Activated naive CD8-positive, alpha-beta T cell treated with anti-CD3 and anti-CD28 coated beads for 36 hours (primary cell): ENCODE data around the gene SAMD14. TPM values are rescaled to one million over a fixed set of nuclear protein-coding genes. Genes with fewer than 3 reads are reported as not detected.

Experiments
- DNase-seq: peaks from one replicate; pipeline ENCODE4 v3.0.0; 2021
- H3K27ac Mint-ChIP-seq: one replicate; pipeline ENCODE4 v1.8.0; 2022; ENCODE audit warnings: mild to moderate bottlenecking, moderate library complexity, mixed read lengths
- H3K27me3 Mint-ChIP-seq: one replicate; pipeline ENCODE4 v1.8.0; 2022; ENCODE audit warnings: mild to moderate bottlenecking, mixed read lengths
- H3K36me3 Mint-ChIP-seq: one replicate; pipeline ENCODE4 v1.8.0; 2021; ENCODE audit warnings: mild to moderate bottlenecking, mixed read lengths
- H3K4me1 Mint-ChIP-seq: one replicate; pipeline ENCODE4 v1.8.0; 2021; ENCODE audit warnings: mixed read lengths
- H3K4me3 Mint-ChIP-seq: one replicate; pipeline ENCODE4 v1.8.0; 2022; ENCODE audit warnings: mild to moderate bottlenecking, moderate library complexity, mixed read lengths
- H3K9me3 Mint-ChIP-seq: one replicate; pipeline ENCODE4 v1.8.0; 2022; ENCODE audit warnings: mixed read lengths
- total RNA-seq, 2 experiments: library from RNA; stranded (reverse); gene quantifications; one replicate each; pipeline ENCODE4 v1.2.3, GENCODE V29; 2021

The SAMD14 gene
- total RNA-seq, 2 experiments from 2014 or later = 0.47 to 0.66 TPM

- no peak overlapping the region for H3K4me3 Mint-ChIP-seq
- H3K36me3 Mint-ChIP-seq = peaks cover 23% of the 10 kb centered on the region
- peaks cover 11% of the 10 kb centered on the region for H3K27me3 Mint-ChIP-seq
- no peak for DNase-seq
- no peak overlapping the region for H3K27ac Mint-ChIP-seq
- H3K4me1 Mint-ChIP-seq = peaks cover 18% of the 10 kb centered on the region
- H3K9me3 Mint-ChIP-seq = no peaks in the 10 kb centered on the region
Observed at GRCh38 chr17:50134206-50135110, 4.5 kb upstream of the SAMD14 start.

DNA sequence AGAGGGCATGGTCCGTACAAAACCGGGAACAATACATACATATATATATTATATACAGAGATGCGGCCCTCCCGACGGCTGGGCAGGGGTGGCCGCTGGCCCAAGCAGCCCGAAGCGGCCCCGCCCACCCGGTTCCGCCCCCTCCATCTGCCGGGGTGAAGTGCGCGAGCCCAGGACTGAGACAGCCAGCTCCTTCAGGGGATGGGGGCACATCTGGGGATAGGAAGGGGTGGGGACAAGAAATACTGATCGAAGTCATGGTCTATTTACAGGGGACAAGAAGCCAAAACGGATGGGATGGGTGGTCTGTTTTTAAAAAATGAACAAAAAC is 3.8 kb upstream of the SAMD14 start:
- peaks cover 21% of the 10 kb centered on the region for H3K36me3 Mint-ChIP-seq
- H3K27ac Mint-ChIP-seq = no peak overlapping the region
- H3K4me1 Mint-ChIP-seq = peaks cover 21% of the 10 kb centered on the region
- H3K4me3 Mint-ChIP-seq = no peak overlapping the region
- H3K9me3 Mint-ChIP-seq = no peaks in the 10 kb centered on the region
- peaks cover 16% of the 10 kb centered on the region for H3K27me3 Mint-ChIP-seq
- DNase-seq = no peak

GRCh38 chr17:50133028-50133768 is 3.2 kb upstream of the SAMD14 start:
- peaks cover 16% of the 10 kb centered on the region for H3K36me3 Mint-ChIP-seq
- DNase-seq = no peak
- peaks cover 21% of the 10 kb centered on the region for H3K27me3 Mint-ChIP-seq
- H3K4me3 Mint-ChIP-seq = no peak overlapping the region
- peaks cover 23% of the 10 kb centered on the region for H3K4me1 Mint-ChIP-seq
- H3K9me3 Mint-ChIP-seq = no peaks in the 10 kb centered on the region
- H3K27ac Mint-ChIP-seq = no peak overlapping the region

DNA sequence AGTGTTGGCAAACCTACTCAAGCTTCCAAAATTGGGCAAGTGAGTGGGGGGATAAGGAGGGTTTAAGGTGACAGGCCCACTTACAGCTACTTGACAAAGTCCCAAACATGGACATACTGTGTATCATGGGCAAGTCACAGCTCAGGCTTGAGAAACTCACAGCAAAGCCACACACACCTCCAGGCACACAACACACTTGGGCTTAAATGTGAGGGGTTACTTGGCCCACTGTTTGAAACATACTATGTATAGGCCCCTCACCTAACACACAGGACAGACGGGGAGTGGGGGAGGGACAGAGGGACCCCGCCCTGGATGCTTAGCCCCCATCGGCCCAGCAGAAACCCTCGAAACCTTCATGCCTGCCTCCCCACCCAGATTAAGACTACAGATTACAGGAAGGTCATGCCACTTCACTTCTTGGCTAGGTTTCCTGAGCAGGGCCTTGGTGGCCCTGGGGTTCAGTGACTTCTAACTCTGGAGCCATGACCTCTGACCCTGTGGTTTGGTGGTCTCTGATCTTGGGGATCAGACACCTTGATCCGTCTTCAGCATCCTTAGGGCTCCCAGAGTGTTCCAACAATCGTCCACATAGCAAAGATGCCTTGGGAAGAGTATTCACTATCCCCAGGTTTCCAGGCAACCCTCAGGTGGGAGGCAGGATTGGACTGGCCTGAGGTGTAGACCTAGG is 2.3 kb upstream of the SAMD14 start:
- H3K4me3 Mint-ChIP-seq = no peak overlapping the region
- peaks cover 7% of the 10 kb centered on the region for H3K36me3 Mint-ChIP-seq
- H3K4me1 Mint-ChIP-seq = peaks cover 26% of the 10 kb centered on the region
- peak overlapping the region; percentile 4 for H3K27ac Mint-ChIP-seq
- DNase-seq = no peak
- H3K9me3 Mint-ChIP-seq = no peaks in the 10 kb centered on the region
- peaks cover 29% of the 10 kb centered on the region for H3K27me3 Mint-ChIP-seq

DNA sequence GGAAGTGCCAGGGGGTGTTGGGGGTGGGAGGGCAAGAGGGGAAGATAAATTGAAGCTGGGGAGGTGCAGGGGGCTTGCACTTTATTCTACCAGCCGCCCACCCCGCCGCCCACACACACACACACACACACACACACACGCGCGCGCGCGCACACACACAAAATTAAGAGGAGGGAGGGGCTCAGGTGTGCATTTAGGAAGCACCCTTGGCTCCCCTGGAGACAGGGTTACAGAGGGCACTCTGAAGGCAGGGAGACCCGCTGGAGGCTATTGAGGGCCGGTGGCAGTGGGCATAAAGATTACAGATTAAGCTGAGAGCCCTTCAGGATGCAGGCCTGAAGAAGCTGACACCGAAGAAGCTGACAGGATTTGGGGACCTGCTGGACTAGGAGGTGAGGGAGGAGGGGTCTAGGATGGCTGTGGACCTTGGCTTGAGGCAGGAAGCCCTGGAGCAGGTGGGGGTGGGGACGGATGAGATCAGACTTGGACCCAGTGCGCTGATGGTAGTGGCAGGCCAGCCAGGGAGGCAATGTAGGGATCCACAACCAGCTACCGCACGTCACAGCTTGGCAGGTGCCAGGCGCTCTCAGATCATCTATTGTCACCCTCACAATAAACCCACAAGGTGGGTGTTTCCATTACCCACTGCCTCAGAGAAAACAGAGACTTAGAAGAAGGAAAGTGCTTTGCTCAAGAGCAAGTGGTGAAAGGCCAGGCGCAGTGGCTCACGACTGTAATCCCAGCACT is 772 bp upstream of the SAMD14 start:
- H3K9me3 Mint-ChIP-seq = no peaks in the 10 kb centered on the region
- peak overlapping the region; percentile 9 for H3K27ac Mint-ChIP-seq
- H3K36me3 Mint-ChIP-seq = peaks cover 6% of the 10 kb centered on the region
- H3K4me3 Mint-ChIP-seq = peak overlapping the region; percentile 71
- peaks cover 22% of the 10 kb centered on the region for H3K4me1 Mint-ChIP-seq
- peaks cover 29% of the 10 kb centered on the region for H3K27me3 Mint-ChIP-seq
- DNase-seq = peak; percentile 38

- peaks cover 29% of the 10 kb centered on the region for H3K27me3 Mint-ChIP-seq
- no peak overlapping the region for H3K27ac Mint-ChIP-seq
- H3K4me1 Mint-ChIP-seq = peaks cover 22% of the 10 kb centered on the region
- H3K36me3 Mint-ChIP-seq = peaks cover 4% of the 10 kb centered on the region
- H3K4me3 Mint-ChIP-seq = peak overlapping the region; percentile 64
- no peaks in the 10 kb centered on the region for H3K9me3 Mint-ChIP-seq
- no peak for DNase-seq
Observed at GRCh38 chr17:50129353-50129727, 620 bp downstream of the SAMD14 start.

DNA sequence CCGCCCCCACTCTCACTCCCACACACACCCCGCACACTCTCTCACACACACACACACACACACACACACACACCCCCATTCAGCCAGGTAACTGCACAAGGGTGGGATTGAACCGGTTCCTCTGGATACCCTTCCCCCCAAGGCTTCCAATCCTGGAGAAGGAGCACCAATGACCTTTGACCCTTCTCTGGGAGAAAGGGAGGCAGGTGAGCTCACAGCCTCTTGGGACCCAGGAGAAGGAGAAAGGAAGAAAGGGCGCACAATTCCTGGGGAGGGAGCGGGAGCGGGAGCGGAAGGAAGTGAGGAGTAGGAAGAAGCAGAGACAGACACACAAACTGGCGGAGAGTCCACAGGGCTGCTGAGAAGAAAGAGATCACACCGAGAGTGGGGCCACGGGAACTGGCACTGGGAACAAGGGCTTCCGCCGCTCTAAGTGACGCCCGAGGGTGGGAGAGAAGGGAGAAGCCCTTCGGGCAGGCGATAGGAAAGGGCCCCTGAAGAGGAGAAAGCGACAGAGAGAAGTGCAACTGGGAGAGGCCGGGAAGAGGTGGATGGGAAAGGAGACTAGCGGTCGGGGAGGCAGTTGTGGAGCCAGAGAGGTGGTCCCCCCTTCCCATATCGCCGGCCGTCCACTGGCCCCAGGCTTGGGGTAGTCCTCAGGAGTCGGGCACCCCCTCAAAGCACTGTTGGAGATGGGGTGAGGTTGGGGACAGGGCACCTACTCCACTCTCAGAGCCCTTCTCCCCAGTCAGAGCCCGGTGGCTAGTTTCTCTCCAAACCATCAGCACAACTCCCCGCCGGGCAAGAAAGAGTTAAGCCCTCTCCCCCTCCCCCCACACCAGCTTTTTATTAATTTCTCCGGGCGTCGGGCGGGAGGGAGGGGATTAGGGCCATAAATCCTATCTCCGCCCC is 1.3 kb downstream of the SAMD14 start:
- no peak for DNase-seq
- no peaks in the 10 kb centered on the region for H3K9me3 Mint-ChIP-seq
- peak overlapping the region; percentile 53 for H3K27ac Mint-ChIP-seq
- H3K36me3 Mint-ChIP-seq = peaks cover 4% of the 10 kb centered on the region
- H3K4me1 Mint-ChIP-seq = peaks cover 22% of the 10 kb centered on the region
- H3K27me3 Mint-ChIP-seq = peaks cover 29% of the 10 kb centered on the region
- peak overlapping the region; percentile 66 for H3K4me3 Mint-ChIP-seq

DNA sequence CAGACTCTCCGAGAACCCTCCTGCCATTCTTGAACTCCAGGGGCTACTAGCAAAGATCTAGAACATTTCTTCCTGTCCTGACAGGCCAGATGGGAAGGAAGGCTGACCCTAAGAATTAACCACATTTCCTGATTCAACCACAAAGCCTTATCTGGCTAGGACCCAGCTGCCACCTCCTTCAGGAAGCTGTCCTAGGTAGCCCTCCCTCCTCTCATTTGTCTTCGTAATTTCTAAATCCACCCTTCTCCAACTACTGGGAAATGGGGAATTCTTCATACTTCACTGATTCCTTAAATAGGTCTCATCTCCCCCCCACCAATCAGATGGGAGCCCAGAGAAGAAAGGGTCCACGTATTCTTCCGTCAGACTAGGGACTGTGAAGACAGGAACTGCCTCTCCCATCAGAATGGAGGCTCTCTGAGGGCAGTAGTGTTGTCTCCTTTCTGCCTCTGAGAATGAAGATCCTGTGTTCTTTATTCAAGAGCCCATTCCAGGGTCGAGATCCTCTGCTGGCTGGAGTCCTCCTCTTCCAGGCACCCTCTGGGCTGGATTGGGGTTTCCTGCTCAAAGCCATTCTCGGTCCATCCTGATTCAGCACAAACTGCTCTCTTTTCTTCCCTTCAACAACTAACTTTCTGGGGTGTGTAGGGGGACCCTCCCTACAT is 2.1 kb downstream of the SAMD14 start:
- H3K36me3 Mint-ChIP-seq = peaks cover 4% of the 10 kb centered on the region
- no peak overlapping the region for H3K27ac Mint-ChIP-seq
- no peak for DNase-seq
- H3K9me3 Mint-ChIP-seq = no peaks in the 10 kb centered on the region
- H3K4me1 Mint-ChIP-seq = peaks cover 22% of the 10 kb centered on the region
- H3K4me3 Mint-ChIP-seq = no peak overlapping the region
- H3K27me3 Mint-ChIP-seq = peaks cover 29% of the 10 kb centered on the region

- Mint-ChIP-seq H3K9me3 (no peaks in the 10 kb centered on the region), H3K27ac (no peak overlapping the region), H3K4me1 (peaks cover 9% of the 10 kb centered on the region), H3K27me3 (peaks cover 28% of the 10 kb centered on the region), H3K36me3 (no peaks in the 10 kb centered on the region), H3K4me3 (no peak overlapping the region)
- DNase-seq = no peak
Observed at GRCh38 chr17:50125420-50125997, 4.5 kb downstream of the SAMD14 start.

DNA sequence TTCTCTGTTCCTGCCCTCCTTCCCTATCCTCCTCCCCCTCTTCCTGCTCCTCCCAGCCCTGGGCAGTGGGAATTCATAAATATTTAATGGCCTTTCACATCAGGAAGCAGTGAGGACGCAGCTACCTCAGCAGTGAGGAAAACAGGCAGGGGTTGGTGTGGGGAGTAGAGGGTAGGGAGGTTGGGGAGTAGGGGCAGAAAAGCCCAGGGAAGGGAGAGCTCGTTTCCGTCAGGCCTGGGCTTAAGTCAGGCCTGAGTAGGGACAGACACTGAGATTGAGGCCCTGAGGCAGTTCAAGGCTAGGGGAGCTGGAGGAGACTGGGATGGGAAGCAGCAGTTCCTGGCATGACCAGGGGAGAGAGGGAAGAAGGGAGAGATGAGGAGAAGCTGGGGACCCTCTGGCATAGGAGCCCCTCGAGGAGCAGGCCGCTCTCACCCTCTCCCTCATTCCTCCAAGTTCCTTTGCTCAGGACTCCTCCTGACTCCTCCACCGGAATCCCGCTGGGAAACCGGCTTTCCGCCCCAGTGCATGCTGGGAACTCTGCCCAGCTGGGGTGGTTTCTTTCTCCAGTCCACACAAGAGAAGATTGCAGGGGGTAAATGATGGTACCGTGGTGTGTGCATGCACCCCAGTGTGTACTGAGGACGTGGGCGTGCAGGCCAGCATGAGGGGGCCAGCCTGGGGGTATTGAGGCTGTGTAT is 6.2 kb downstream of the SAMD14 start:
- H3K27ac Mint-ChIP-seq = no peak overlapping the region
- no peak overlapping the region for H3K4me3 Mint-ChIP-seq
- peaks cover 5% of the 10 kb centered on the region for H3K4me1 Mint-ChIP-seq
- H3K9me3 Mint-ChIP-seq = no peaks in the 10 kb centered on the region
- H3K27me3 Mint-ChIP-seq = peaks cover 36% of the 10 kb centered on the region
- no peak for DNase-seq
- no peaks in the 10 kb centered on the region for H3K36me3 Mint-ChIP-seq

- Mint-ChIP-seq H3K9me3 (no peaks in the 10 kb centered on the region), H3K27ac (no peak overlapping the region), H3K4me1 (peaks cover 2% of the 10 kb centered on the region), H3K27me3 (peaks cover 36% of the 10 kb centered on the region), H3K36me3 (no peaks in the 10 kb centered on the region), H3K4me3 (no peak overlapping the region)
- no peak for DNase-seq
Observed at GRCh38 chr17:50122945-50123344, 7.0 kb downstream of the SAMD14 start.

DNA sequence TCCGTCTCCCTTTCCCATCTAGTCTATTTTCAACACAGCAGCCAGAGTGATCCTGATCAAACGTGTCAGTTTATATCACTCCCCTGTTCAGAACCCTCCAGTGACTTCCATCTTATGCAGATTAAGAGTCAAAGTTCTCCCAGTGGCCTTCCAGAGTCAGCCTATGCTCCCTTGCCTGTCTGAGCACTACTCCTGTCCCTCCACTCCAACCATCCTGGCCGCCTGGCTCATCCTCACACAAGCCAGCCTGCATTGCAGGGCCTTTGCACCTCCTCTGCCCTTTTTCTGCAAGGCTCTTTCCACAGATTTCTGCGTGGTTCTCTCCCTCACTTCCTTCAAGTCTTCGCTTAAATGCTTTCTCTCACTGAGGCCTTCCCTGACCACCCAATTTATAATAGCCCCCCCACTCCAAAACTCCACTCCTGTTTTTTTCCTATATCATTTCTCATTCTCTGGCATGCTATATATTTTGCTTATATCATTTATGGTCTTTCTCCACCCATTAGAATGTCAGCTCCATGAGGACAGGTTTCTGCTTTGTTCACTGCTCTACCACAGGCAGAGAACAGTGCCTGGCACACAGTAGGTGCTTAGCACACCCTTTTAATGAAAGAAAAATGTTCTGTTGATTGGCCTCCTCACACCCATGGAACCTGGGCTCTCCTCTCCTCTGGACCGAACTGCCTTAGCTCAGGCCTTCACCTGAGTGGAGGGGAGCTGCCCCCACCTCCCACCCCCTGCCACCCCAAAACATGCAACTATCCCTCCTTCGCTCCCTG is 9.3 kb downstream of the SAMD14 start:
- no peaks in the 10 kb centered on the region for H3K36me3 Mint-ChIP-seq
- DNase-seq = no peak
- no peak overlapping the region for H3K4me3 Mint-ChIP-seq
- no peak overlapping the region for H3K27ac Mint-ChIP-seq
- peaks cover 49% of the 10 kb centered on the region for H3K27me3 Mint-ChIP-seq
- H3K9me3 Mint-ChIP-seq = no peaks in the 10 kb centered on the region
- H3K4me1 Mint-ChIP-seq = peaks cover 5% of the 10 kb centered on the region
